Islet precursor cell (in vitro differentiated cells): Measurements from ENCODE around the gene DNAJA1.
"Not testable (repeated sequence)": the region's sequence is repeated elsewhere in the genome, so short reads cannot be mapped to it uniquely, and the experiment has no call there.

ENCODE experiments used
- DNase-seq: peaks from one replicate; pipeline ENCODE4 v3.0.0-alpha.2; 2018

DNAJA1 gene

DNA sequence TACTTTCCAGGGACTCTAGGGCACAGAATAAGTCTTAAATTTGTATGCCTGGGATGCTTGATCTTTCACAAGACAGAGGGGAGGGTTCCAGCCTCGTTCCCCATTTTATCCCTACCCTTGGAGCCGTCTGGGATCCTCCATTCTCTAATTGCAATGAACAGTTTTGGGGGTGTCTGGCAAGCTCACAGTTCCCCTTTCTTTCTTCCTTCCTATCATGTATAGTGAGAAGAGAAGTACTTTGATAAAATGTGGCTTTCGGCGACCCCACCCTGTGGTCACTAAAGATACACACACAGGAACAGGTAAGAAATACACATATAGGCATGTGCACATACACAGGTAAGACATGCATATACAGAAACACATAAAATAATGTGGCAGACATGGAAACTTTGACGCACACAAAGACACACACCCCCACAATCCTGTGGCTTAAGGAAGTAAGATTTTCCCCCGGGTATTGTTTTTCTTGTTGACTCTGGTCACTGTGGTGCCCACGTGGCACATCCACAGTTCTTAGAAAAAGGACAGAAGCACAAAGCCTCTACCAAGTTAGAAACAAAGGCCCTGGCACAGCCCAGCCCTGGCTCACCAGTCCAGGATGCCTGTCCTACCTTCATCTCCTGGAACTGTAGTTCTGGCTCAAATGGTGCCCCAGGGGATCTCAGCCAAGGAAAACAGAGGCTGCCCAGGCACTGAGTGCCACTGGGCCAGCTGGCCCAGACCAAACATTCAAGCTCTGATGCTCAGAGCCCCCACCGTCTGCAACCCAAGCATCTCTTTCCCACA is 57.7 kb downstream of the DNAJA1 start:
- no peak for DNase-seq

DNA sequence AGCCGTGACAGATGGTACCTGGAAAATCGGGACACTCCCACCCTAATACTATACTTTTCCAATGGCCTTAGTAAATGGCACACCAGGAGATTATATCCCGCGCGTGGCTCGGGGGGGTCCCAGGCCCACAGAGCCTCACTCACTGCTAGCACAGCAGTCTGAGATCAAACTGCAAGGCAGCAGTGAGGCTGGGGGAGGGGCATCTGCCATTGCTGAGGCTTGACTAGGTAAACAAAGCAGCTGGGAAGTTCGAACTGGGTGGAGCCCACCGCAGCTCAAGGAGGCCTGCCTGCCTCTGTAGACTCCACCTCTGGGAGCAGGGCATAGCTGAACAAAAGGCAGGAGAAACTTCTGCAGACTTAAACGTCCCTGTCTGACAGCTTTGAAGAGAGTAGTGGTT is 60.6 kb downstream of the DNAJA1 start:
- DNase-seq = not testable (repeated sequence)
